CD4-positive, alpha-beta T cell (primary cell): ENCODE measurements around the gene ADGRB3. TPM values are rescaled to one million over a fixed set of nuclear protein-coding genes. Genes with fewer than 3 reads are reported as not detected.

Source experiments
- ATAC-seq: fragments of 200-7000 bp; cut with Tn5 transposase; one replicate; pipeline ENCODE4 v1.10.0; 2022; ENCODE audit warnings: mild to moderate bottlenecking; ENCODE audit not compliant: poor library complexity
- CTCF ChIA-PET: fragments of 350-600 bp; sonication (Branson Sonifier 250); formaldehyde crosslinking; loops from one replicate; lab custom pipeline; 2021; ENCODE audit warnings: antibody characterized with exemption, inconsistent platforms; lab: Charles Lee
- POLR2A ChIA-PET: fragments of 350-600 bp; sonication (Branson Sonifier 250); formaldehyde crosslinking; loops from one replicate; lab custom pipeline; 2021; ENCODE audit warnings: antibody characterized with exemption, inconsistent platforms; lab: Charles Lee
- DNase-seq, 14 experiments: peaks; one replicate each; pipeline ENCODE4 v3.0.0-alpha.2; 2013 to 2020; ENCODE audit warnings: mixed read lengths in 2 of 14
- H3K27ac ChIP-seq, 2 donors: one replicate each; pipeline versions ENCODE4 v1.5.1 to v1.7.0; 2013; ENCODE audit warnings: low read length in 2 of 2, low read depth in 1 of 2, mild to moderate bottlenecking in 1 of 2
- H3K27me3 ChIP-seq, 2 experiments: 1 replicate in 1 of 2; 2 replicates in 1 of 2; pipeline versions ENCODE4 v1.6.1 to v1.7.0; 2013; ENCODE audit warnings: low read length in 2 of 2, control low read depth in 1 of 2, mild to moderate bottlenecking in 1 of 2, moderate library complexity in 1 of 2; ENCODE audit not compliant: insufficient read depth in 2 of 2, control insufficient read depth in 1 of 2
- H3K36me3 ChIP-seq: one replicate; pipeline ENCODE4 v1.6.1; 2013; ENCODE audit warnings: low read length, control low read depth; ENCODE audit not compliant: insufficient read depth
- H3K4me1 ChIP-seq: one replicate; pipeline ENCODE4 v1.6.1; 2013; ENCODE audit warnings: low read length, control low read depth; ENCODE audit not compliant: insufficient read depth
- H3K4me3 ChIP-seq: one replicate; pipeline ENCODE4 v1.5.1; 2013; ENCODE audit warnings: mild to moderate bottlenecking, low read length, moderate library complexity
- H3K9me3 ChIP-seq, 2 experiments: 1 replicate in 1 of 2; 2 replicates in 1 of 2; pipeline versions ENCODE4 v1.6.1 to v1.7.0; 2013; ENCODE audit warnings: low read length in 2 of 2, mild to moderate bottlenecking in 2 of 2, control low read depth in 1 of 2, moderate library complexity in 1 of 2; ENCODE audit not compliant: control insufficient read depth in 1 of 2, insufficient read depth in 1 of 2
- H3K27ac Mint-ChIP-seq: one replicate; pipeline ENCODE4 v1.8.0; 2020; ENCODE audit warnings: mixed read lengths
- H3K27me3 Mint-ChIP-seq: one replicate; pipeline ENCODE4 v1.8.0; 2021; ENCODE audit warnings: mixed read lengths
- H3K36me3 Mint-ChIP-seq: one replicate; pipeline ENCODE4 v1.8.0; 2021; ENCODE audit warnings: low read depth, mixed read lengths
- H3K4me1 Mint-ChIP-seq: one replicate; pipeline ENCODE4 v1.8.0; 2021; ENCODE audit warnings: low read depth, mixed read lengths
- H3K4me3 Mint-ChIP-seq: one replicate; pipeline ENCODE4 v1.8.0; 2020; ENCODE audit warnings: mild to moderate bottlenecking, mixed read lengths
- H3K9me3 Mint-ChIP-seq: one replicate; pipeline ENCODE4 v1.8.0; 2020; ENCODE audit warnings: mixed read lengths
- intact Hi-C, 2 experiments: fragments of 100-400 bp; cut with DNase I in 1 of 2; cut with micrococcal nuclease in 1 of 2; formaldehyde crosslinking; loops; one replicate each; pipeline versions ENCODE4 v1.15.1 to v1.9.0; 2023 to 2025; cut with DNase I, micrococcal nuclease
- total RNA-seq, 174 experiments: library from RNA in 2 of 174; stranded (reverse) in 2 of 174; gene quantifications; one replicate each; pipeline ENCODE4 v1.2.3 and lab custom pipeline; 2021 to 2026
- TF ChIP-seq, protein P1 (sequence below): fragments of 200-600 bp; IDR thresholded peaks from one replicate; pipeline ENCODE4 v1.8.0; 2022; ENCODE audit warnings: antibody characterized with exemption, mild to moderate bottlenecking

The ADGRB3 gene
- total RNA-seq, 2 experiments from 2014 or later: not detected

DNA sequence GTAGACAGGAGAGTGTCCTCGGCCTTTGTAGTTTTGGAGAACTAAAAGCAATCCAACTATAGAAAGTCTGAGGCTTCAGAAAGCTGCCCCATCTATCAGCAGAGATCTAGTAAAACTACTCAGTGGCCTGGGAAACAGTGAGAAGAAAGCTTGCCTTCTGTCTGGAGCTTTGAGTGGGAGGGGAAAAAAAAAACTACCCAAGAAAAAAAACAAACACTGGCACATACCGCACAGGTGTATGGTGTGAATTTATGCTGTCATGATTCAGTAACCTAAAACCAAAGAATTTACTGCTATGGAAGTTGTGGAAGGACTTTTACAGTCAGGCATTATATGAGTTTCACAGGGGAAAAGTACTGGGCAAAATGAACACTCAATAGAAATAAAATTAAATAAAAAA, 280.5 kb downstream of the ADGRB3 start:
- Histone ChIP-seq H3K27ac (no peak overlapping the region), H3K4me3 (no peak overlapping the region), H3K36me3 (no peaks in the 10 kb centered on the region), H3K27me3 (no peaks in the 10 kb centered on the region), H3K4me1 (no peaks in the 10 kb centered on the region), H3K9me3 (peaks cover 0 to 6% of the 10 kb centered on the region in 2 experiments)
- ChIA-PET CTCF (no interaction called here), POLR2A (no interaction called here)
- Mint-ChIP-seq H3K27me3 (no peaks in the 10 kb centered on the region), H3K27ac (no peak overlapping the region), H3K4me3 (no peak overlapping the region), H3K4me1 (no peaks in the 10 kb centered on the region), H3K9me3 (peaks cover 2% of the 10 kb centered on the region), H3K36me3 (no peaks in the 10 kb centered on the region)
- ATAC-seq: no peak
- intact Hi-C loops: no loop called here
- DNase-seq: no peak
- TF ChIP-seq, protein P1, sequence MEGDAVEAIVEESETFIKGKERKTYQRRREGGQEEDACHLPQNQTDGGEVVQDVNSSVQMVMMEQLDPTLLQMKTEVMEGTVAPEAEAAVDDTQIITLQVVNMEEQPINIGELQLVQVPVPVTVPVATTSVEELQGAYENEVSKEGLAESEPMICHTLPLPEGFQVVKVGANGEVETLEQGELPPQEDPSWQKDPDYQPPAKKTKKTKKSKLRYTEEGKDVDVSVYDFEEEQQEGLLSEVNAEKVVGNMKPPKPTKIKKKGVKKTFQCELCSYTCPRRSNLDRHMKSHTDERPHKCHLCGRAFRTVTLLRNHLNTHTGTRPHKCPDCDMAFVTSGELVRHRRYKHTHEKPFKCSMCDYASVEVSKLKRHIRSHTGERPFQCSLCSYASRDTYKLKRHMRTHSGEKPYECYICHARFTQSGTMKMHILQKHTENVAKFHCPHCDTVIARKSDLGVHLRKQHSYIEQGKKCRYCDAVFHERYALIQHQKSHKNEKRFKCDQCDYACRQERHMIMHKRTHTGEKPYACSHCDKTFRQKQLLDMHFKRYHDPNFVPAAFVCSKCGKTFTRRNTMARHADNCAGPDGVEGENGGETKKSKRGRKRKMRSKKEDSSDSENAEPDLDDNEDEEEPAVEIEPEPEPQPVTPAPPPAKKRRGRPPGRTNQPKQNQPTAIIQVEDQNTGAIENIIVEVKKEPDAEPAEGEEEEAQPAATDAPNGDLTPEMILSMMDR: no peak

GRCh38 chr6:68919537-68919936, 284.5 kb downstream of the ADGRB3 start:
- no peak overlapping the region for H3K27ac ChIP-seq
- ATAC-seq (no peak), DNase-seq (no peak)
- Mint-ChIP-seq H3K36me3 (no peaks in the 10 kb centered on the region), H3K27ac (no peak overlapping the region), H3K4me3 (no peak overlapping the region), H3K9me3 (peaks cover 2% of the 10 kb centered on the region), H3K27me3 (no peaks in the 10 kb centered on the region), H3K4me1 (no peaks in the 10 kb centered on the region)
- no peaks in the 10 kb centered on the region for H3K4me1 ChIP-seq
- ChIA-PET POLR2A (no interaction called here), CTCF (no interaction called here)
- no peaks in the 10 kb centered on the region for H3K27me3 ChIP-seq
- intact Hi-C loops: no loop called here
- no peaks in the 10 kb centered on the region for H3K9me3 ChIP-seq
- no peaks in the 10 kb centered on the region for H3K36me3 ChIP-seq
- no peak overlapping the region for H3K4me3 ChIP-seq
- TF ChIP-seq, protein P1: no peak

DNA sequence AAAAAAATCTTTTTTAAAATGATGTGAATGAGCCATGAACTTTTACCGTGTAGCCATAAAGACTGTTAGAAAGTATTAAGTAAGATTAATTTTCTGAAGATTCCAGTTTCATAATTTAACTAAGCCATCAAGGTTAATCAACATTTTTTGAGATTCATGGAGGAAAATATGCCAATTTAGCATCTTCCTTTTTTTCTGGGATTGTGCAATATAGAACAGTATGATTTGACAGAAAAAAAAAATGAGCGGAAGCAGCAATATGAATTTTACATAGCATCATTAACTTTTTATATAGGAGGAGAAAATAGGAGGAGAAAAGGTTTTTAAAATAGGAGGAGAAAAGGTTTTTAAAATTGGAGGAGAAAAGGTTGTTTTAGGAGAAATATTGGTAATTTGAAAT, 306.3 kb downstream of the ADGRB3 start:
- Mint-ChIP-seq H3K9me3 (no peaks in the 10 kb centered on the region), H3K4me1 (no peaks in the 10 kb centered on the region), H3K36me3 (no peaks in the 10 kb centered on the region), H3K27ac (no peak overlapping the region), H3K27me3 (no peaks in the 10 kb centered on the region), H3K4me3 (no peak overlapping the region)
- Histone ChIP-seq H3K27me3 (no peaks in the 10 kb centered on the region), H3K27ac (no peak overlapping the region), H3K36me3 (no peaks in the 10 kb centered on the region), H3K4me1 (no peaks in the 10 kb centered on the region), H3K9me3 (no peaks in the 10 kb centered on the region), H3K4me3 (no peak overlapping the region)
- no peak for DNase-seq
- ChIA-PET CTCF (no interaction called here), POLR2A (no interaction called here)
- TF ChIP-seq, protein P1: no peak
- no peak for ATAC-seq
- intact Hi-C loops: no loop called here
